ACC112 (cell line): ENCODE data around the gene WNT8B.
A peak's percentile ranks its signal among the peaks of the same experiment; 100 is the strongest.

Source experiments
- H2AFZ ChIP-seq: fragments of 200-600 bp; sonication (generic); one replicate; pipeline ENCODE4 v1.6.0; 2017; ENCODE audit warnings: antibody characterized with exemption, low read length; ENCODE audit not compliant: unreplicated experiment
- H3K27ac ChIP-seq: fragments of 200-600 bp; sonication (generic); 2 replicates; pipeline ENCODE4 v1.5.1; 2014; ENCODE audit warnings: low read depth, mild to moderate bottlenecking, antibody characterized with exemption, low read length, moderate library complexity
- H3K27me3 ChIP-seq: fragments of 200-600 bp; sonication (generic); 2 replicates; pipeline ENCODE4 v1.6.1; 2014; ENCODE audit warnings: mild to moderate bottlenecking, antibody characterized with exemption, low read length, moderate library complexity, mixed read lengths; ENCODE audit not compliant: insufficient read depth
- H3K36me3 ChIP-seq: fragments of 200-600 bp; sonication (generic); 2 replicates; pipeline ENCODE4 v1.6.1; 2016; ENCODE audit warnings: mild to moderate bottlenecking, antibody characterized with exemption, low read length, moderate library complexity, mixed read lengths; ENCODE audit not compliant: insufficient read depth
- H3K4me1 ChIP-seq: fragments of 200-600 bp; sonication (generic); one replicate; pipeline ENCODE4 v1.6.1; 2016; ENCODE audit warnings: low read length, mixed read lengths; ENCODE audit not compliant: insufficient read depth, unreplicated experiment, control insufficient read depth
- H3K4me3 ChIP-seq: fragments of 200-600 bp; sonication (generic); 2 replicates; pipeline ENCODE4 v1.5.1; 2014; ENCODE audit warnings: mild to moderate bottlenecking, low read depth, low read length
- H3K79me2 ChIP-seq: fragments of 200-600 bp; sonication (generic); one replicate; pipeline ENCODE4 v1.6.0; 2016; ENCODE audit warnings: low read length; ENCODE audit not compliant: control insufficient read depth, unreplicated experiment, insufficient read depth

Gene WNT8B

GRCh38 chr10:100448951-100449350 is 13.9 kb upstream of the WNT8B start:
- Histone ChIP-seq H3K4me3 (no peak overlapping the region), H2AFZ (no peak overlapping the region), H3K27me3 (peaks cover 10% of the 10 kb centered on the region; the same call in 1 of the 2 replicates), H3K79me2 (no peaks in the 10 kb centered on the region), H3K36me3 (no peaks in the 10 kb centered on the region), H3K27ac (no peak overlapping the region), H3K4me1 (no peaks in the 10 kb centered on the region)

GRCh38 chr10:100468322-100468721 is 5.5 kb downstream of the WNT8B start:
- no peaks in the 10 kb centered on the region for H3K4me1 ChIP-seq
- H3K79me2 ChIP-seq, result no peaks in the 10 kb centered on the region
- no peak overlapping the region for H3K4me3 ChIP-seq
- H3K36me3 ChIP-seq, result no peaks in the 10 kb centered on the region
- no peak overlapping the region for H3K27ac ChIP-seq
- H3K27me3 ChIP-seq, result peaks cover 45% of the 10 kb centered on the region
- no peak overlapping the region for H2AFZ ChIP-seq

- H3K4me3 ChIP-seq, result no peak overlapping the region
- no peaks in the 10 kb centered on the region for H3K79me2 ChIP-seq
- H3K27me3 ChIP-seq, result peaks cover 41% of the 10 kb centered on the region
- no peaks in the 10 kb centered on the region for H3K36me3 ChIP-seq
- H3K27ac ChIP-seq, result no peak overlapping the region
- no peak overlapping the region for H2AFZ ChIP-seq
- H3K4me1 ChIP-seq, result no peaks in the 10 kb centered on the region
Measured at GRCh38 chr10:100468978-100469377, 6.2 kb downstream of the WNT8B start.

GRCh38 chr10:100469756-100470155 is 6.9 kb downstream of the WNT8B start:
- Histone ChIP-seq H3K27me3 (peaks cover 38% of the 10 kb centered on the region), H3K36me3 (no peaks in the 10 kb centered on the region), H3K4me3 (no peak overlapping the region), H3K27ac (no peak overlapping the region), H3K79me2 (no peaks in the 10 kb centered on the region), H2AFZ (no peak overlapping the region), H3K4me1 (no peaks in the 10 kb centered on the region)

- H3K27me3 ChIP-seq, result peaks cover 38% of the 10 kb centered on the region
Measured at GRCh38 chr10:100470367-100470766, 7.6 kb downstream of the WNT8B start.

GRCh38 chr10:100477970-100478369 is 15.2 kb downstream of the WNT8B start:
- Histone ChIP-seq H3K4me1 (peaks cover 5% of the 10 kb centered on the region), H3K79me2 (no peaks in the 10 kb centered on the region), H2AFZ (no peak overlapping the region), H3K27me3 (peaks cover 41% of the 10 kb centered on the region), H3K4me3 (no peak overlapping the region), H3K27ac (no peak overlapping the region), H3K36me3 (no peaks in the 10 kb centered on the region)

More at GRCh38 chr10:100470367-100470766, 7.6 kb downstream of the WNT8B start:
- no peak overlapping the region for H2AFZ ChIP-seq
- no peaks in the 10 kb centered on the region for H3K36me3 ChIP-seq
- H3K27ac ChIP-seq, result no peak overlapping the region
- H3K79me2 ChIP-seq, result no peaks in the 10 kb centered on the region
- H3K4me1 ChIP-seq, result no peaks in the 10 kb centered on the region
- no peak overlapping the region for H3K4me3 ChIP-seq

- Histone ChIP-seq H3K36me3 (no peaks in the 10 kb centered on the region), H3K27me3 (peaks cover 45% of the 10 kb centered on the region)
Measured at GRCh38 chr10:100479037-100479436, 16.2 kb downstream of the WNT8B start.

GRCh38 chr10:100480002-100480401 is 17.2 kb downstream of the WNT8B start:
- Histone ChIP-seq H3K4me1 (peaks cover 5% of the 10 kb centered on the region), H3K36me3 (no peaks in the 10 kb centered on the region), H3K4me3 (no peak overlapping the region), H2AFZ (no peak overlapping the region), H3K27ac (no peak overlapping the region), H3K27me3 (peaks cover 43% of the 10 kb centered on the region), H3K79me2 (no peaks in the 10 kb centered on the region)

More at GRCh38 chr10:100479037-100479436, 16.2 kb downstream of the WNT8B start:
- Histone ChIP-seq H3K4me3 (no peak overlapping the region), H3K79me2 (no peaks in the 10 kb centered on the region), H3K27ac (no peak overlapping the region), H2AFZ (no peak overlapping the region), H3K4me1 (peaks cover 5% of the 10 kb centered on the region)

GRCh38 chr10:100481462-100482081 is 18.8 kb downstream of the WNT8B start:
- peaks cover 43% of the 10 kb centered on the region for H3K27me3 ChIP-seq
- no peaks in the 10 kb centered on the region for H3K79me2 ChIP-seq
- peaks cover 5% of the 10 kb centered on the region for H3K4me1 ChIP-seq
- H2AFZ ChIP-seq, result no peak overlapping the region
- peak overlapping the region; percentile 64 for H3K4me3 ChIP-seq
- H3K27ac ChIP-seq, result no peak overlapping the region
- no peaks in the 10 kb centered on the region for H3K36me3 ChIP-seq

GRCh38 chr10:100482181-100482833 is 19.5 kb downstream of the WNT8B start:
- Histone ChIP-seq H3K4me1 (peaks cover 5% of the 10 kb centered on the region), H3K27me3 (peaks cover 43% of the 10 kb centered on the region), H3K4me3 (peak overlapping the region; percentile 64), H3K36me3 (no peaks in the 10 kb centered on the region), H3K27ac (no peak overlapping the region), H3K79me2 (no peaks in the 10 kb centered on the region), H2AFZ (no peak overlapping the region)

GRCh38 chr10:100482834-100483185 is 20.0 kb downstream of the WNT8B start:
- Histone ChIP-seq H3K79me2 (no peaks in the 10 kb centered on the region), H2AFZ (no peak overlapping the region), H3K4me3 (no peak overlapping the region), H3K27me3 (peaks cover 43% of the 10 kb centered on the region), H3K36me3 (no peaks in the 10 kb centered on the region), H3K27ac (no peak overlapping the region), H3K4me1 (peaks cover 5% of the 10 kb centered on the region)
